MM.1S (cell line): Measurements from ENCODE around the gene CPSF3.

Experiments used
- CTCF ChIP-seq: fragments of 300-600 bp; sonication (generic); IDR thresholded peaks from 2 replicates; pipeline ENCODE4 v1.5.1; 2016; ENCODE audit warnings: antibody characterized with exemption, low read length, mixed read lengths
- EZH2 ChIP-seq: fragments of 300-600 bp; sonication (generic); optimal IDR thresholded peaks from 2 replicates; pipeline ENCODE3; 2017; ENCODE audit warnings: low read depth, mild to moderate bottlenecking, antibody characterized with exemption, low read length, mixed read lengths

- no peak for TF ChIP-seq EZH2
- no peak for TF ChIP-seq CTCF
Observed at GRCh38 chr2:9408641-9409151, 14.8 kb upstream of the CPSF3 start.
